CD4-positive, alpha-beta T cell treated with Interleukin-17A for 1 hour (primary cell): ENCODE data around the gene VPS13A.
"Not testable (repeated sequence)": the region's sequence is repeated elsewhere in the genome, so short reads cannot be mapped to it uniquely, and the experiment has no call there.

Experiments
- DNase-seq: peaks from one replicate; pipeline ENCODE4 v3.0.0-alpha.2; 2020

Gene VPS13A

GRCh38 chr9:77427256-77427927, 250.1 kb downstream of the VPS13A start:
- DNase-seq: no peak

DNA sequence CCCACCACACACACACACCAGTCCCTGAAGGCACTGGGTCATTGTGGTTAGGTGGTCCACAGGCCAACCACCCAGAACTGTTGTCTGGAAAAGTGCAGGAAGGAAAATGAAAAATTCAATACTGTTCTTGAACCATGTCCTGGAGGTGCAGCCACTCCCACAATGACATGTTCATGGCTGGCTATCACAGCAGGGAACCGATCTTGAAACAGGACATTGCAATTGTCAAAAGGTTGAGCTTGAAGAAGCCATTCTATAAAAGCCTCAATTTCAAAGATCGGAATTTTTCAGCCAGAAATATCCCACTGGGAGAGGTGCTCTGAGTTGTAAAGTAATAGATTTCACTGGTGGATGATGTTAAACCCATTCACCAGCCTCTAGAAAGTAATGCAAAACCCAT, 252.6 kb downstream of the VPS13A start:
- DNase-seq: no peak

DNA sequence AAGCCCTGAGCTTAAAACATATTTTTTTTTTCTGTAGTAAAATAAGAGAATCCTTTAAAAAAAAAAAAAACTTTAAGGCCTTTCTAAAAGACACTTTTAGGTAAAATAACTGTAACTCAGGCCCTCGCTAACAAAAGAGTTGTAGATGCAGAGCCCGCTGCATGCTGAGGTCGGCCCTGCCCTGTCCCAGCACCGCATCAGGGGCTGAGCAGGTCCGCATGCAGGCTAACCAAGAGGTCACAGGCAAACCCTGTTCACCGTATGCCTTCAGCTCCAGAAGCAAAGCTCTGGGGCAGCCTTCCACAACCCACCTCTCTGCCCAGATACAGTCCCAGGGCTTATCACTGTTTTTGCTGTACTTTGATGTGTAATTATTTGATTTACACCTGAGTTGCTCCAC, 254.7 kb downstream of the VPS13A start:
- DNase-seq: no peak

DNA sequence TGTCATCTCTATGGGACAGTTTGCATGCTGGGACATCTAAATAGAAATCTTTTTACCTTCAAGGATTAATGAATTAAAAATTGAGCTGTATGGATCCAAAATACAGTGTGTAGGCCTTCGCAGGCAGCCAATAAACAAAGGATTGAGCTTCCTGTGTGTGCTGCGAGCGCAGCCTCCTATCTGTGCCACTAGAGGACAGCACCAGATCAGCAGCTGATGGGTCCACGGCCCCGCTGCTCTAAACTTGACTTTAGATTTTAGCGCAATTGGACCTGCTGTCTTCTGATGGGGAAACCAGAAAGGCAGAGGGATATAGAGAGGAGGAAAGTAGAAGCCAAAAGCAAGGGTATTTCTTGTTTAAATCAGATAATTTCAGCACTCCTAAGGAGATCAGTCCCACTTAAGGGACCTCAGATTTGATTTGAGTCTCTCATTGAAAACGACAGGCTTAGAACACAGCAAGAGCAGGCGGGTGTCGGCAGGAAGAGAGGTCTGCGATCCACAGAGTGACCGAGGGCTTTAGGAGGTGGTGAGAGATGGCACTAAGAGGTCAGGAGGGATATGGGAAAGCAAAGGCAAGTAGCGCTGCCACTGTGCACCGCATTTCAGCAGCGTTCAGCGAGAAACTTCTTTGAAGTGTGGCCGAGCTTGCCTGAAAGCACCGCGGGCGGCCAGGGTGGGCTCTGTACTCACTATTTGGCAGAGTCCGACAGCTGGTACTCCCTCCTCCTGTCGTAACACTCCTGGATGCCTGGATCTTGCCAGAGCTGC, 256.5 kb downstream of the VPS13A start:
- peak; percentile 48 for DNase-seq

GRCh38 chr9:77435277-77435676, 257.9 kb downstream of the VPS13A start:
- DNase-seq: no peak

- DNase-seq: no peak
Observed at GRCh38 chr9:77435688-77436087, 258.4 kb downstream of the VPS13A start.

DNA sequence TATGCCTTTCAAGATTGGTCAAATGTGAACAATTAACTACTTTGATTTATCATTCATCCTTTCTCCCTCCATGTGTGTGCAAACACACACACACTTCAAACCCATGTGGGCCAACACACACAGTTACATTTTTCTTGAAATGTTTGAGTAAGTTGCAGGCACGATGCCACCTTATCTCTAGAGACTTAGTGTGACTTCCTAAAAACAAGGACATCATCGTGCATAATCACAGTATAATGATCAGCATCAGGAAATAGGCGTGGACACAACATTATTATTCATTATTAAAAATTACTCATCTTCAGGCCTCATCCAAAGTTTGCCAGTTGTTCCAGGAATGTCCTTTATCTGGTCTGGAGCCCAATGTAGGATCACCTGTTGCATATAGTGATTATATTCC, 261.3 kb downstream of the VPS13A start:
- DNase-seq: no peak

DNA sequence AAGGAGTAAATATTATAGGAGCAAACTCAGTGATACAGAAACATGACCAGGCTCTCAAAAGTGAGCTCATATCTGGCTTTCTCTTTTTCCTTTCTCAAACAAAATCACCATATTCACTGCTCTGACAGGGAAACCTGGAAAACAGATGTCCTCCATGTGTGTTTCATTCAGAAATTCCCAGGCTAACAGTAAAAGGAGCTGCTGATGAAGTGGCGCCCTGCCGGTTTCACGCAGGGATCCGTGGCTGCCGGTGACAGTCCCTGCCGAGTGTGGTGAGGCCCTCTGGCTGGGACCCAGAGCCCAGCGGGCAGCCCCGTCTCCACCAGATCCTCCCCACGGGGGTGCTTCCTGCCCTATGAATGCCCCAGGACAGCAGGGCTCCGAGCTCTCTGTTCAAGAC, 262.7 kb downstream of the VPS13A start:
- no peak for DNase-seq

- not testable (repeated sequence) for DNase-seq
Observed at GRCh38 chr9:77441124-77441523, 263.8 kb downstream of the VPS13A start.

- DNase-seq: no peak
Observed at GRCh38 chr9:77442436-77442835, 265.1 kb downstream of the VPS13A start.

DNA sequence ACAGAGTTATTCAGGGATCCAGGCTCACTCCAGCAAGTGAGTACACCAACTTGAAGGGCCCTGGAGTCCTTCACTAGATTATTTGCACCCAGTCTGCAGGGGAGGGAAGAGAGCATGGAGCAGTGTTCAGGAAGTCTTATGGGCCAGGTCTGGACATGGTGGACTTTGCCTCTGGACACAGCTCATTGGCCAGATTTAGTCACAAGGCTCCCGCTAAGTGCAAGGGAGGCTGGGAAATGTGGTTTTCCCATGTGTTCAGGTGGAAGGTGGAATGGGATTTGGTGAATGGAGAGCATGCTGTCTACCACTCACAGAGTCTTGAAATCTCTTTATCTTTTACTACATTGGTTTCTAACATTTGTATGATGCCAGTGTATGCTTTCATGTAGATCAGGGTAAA, 270.3 kb downstream of the VPS13A start:
- DNase-seq: no peak

- no peak for DNase-seq
Observed at GRCh38 chr9:77449240-77450084, 272.1 kb downstream of the VPS13A start.

DNA sequence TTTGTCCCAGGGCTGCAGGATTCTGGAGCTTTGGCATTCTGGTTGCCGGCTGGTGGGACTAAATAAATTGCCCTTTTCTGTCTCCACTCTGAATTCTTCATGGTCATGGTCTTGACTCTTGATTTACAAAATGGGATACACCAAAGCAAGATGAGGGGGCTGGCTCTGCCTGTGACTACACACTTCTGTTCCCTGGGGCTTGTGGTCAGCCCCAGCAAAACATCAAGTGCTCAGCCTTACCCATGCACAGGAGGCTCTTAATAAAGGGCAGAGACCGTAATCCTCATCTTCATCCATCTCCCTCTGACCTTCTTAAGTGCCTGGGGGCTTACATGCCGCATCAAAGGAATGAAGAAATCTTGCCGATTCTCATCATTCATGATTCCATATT, 272.7 kb downstream of the VPS13A start:
- no peak for DNase-seq

DNA sequence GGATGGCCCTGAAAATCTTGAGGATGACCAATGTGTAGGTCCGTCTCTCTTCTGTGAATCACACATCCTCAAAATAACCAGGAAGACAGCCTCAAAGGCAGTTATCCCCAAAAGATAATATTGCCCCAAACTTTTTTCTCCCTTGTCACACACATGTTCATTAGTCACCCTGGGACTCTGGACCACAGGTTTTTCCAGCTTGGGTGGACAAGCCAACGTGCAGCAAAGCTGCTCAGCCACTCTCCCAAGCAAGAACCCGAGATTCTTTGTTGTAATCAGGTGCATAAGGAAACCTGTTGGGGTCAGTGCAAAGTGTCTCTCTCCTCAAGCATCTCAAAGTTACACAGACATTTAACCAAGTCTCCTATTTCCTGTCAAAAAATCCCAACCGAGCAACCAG, 274.2 kb downstream of the VPS13A start:
- DNase-seq: no peak

DNA sequence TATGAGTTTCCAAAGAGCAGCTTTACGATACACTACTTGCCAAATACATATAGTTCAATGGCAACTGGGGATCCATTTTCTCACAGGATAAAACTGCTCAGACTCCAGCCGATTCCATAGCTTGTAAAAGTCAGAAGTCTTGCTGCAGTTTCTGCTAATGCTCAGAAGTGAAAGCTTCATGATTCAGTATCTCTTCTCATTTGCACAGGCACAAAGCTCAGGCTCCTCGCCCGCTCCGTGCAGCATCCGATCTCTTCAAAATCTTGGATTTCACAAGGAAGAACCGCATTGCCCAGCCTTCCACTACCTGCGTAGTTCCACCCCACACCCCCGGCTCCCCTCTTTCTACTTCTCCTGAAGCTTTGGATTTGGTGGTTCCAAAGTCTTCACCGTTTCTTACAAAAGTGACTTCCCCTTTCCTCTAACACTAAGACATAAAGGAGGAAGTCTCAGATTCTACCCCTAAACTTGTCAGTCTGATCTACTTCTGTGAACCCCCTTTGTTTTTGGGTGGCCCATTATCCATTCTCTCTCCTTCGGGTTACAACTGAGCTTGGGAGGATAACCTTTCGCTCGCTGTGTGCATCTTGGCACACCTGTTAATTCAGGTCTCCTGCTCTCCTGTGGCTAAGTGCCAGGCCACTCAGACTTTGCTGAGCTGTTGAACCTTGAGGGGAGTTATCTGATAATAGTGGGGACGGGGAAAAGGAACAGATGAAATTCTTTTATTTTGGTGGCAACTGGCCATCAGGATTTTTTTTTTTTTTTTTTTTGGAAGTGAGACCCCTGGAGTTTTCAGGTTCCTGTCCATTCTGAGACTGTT, 276.7 kb downstream of the VPS13A start:
- no peak for DNase-seq

GRCh38 chr9:77454663-77455062, 277.3 kb downstream of the VPS13A start:
- DNase-seq: no peak

DNA sequence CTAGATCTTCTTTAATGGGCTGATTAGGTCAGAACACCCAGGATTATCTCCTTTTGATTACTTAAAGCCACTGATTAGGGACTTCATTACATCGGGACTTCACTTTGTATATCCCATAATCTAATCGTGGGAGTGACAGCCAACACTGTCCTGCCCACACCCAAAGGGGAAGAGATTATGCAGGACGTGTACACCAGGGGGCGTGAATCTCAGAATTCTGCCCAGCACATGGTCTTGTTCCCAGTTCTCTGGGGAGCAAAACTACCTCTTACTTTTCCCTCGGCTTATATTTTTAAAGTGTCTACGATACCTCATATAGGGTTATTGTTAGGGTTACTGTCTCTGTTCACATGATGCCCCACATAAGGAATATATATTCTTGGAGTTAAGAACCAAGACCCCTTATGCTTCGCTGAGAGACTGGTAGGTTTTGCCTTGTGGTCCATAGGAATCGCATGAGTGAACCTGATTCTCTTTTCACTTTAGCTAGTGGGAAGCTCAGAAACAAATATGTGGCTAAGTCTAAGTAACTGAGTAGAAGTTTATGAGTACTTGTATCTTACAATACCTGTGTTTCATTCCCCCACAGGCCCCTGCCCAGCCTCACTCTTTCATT, 278.1 kb downstream of the VPS13A start:
- peak; percentile 32 for DNase-seq

- peak; percentile 81 for DNase-seq
Observed at GRCh38 chr9:77456829-77457437, 279.6 kb downstream of the VPS13A start.

GRCh38 chr9:77457916-77458592, 280.7 kb downstream of the VPS13A start:
- peak; percentile 71 for DNase-seq

GRCh38 chr9:77460938-77461337, 283.6 kb downstream of the VPS13A start:
- no peak for DNase-seq

GRCh38 chr9:77462066-77462465, 284.7 kb downstream of the VPS13A start:
- no peak for DNase-seq
